ENCODE data around the gene TCFL5.

DNA sequence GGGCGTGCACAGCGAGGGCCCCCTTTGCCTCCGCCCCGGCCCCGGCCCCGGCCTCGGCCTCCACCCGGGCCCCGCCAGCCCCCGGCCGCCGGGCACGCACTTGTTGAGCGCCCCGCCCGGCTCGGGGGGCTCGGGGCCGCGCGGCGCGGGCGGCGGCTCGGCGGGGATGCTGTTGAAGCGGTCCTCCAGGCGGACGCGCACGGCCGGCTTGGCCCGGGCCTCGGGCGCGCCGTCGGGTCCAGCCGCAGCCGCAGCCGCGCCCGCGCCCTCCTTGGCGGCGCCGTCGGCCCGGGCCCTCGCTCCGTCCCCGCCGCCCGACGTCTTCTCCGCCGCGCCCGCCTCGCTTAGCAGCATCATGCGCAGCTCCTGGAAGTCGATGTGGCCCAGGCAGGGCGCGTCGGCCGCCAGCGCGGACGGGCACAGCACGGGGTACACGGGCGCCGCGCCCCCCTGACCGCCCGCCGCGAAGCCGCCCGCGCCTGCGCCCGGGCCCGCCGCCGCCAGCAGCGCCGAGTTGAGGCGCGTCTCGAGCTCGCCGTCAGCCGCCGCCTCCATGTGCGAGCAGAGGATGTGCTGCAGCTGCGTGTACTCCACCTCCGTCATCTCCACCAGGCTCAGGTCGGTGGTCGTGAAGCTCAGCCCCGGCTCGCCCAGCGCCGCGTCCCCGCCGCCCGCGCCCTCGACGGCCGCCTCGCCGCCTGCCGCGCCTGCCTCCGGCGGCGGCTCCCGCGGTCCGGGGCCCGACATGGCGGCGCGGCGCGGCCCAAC, 514 bp downstream of the TCFL5 start:
- TF ChIP-seq POLR2AphosphoS5 (IDR thresholded peaks at IDR 0.05; ENCODE audit: borderline replicate concordance, low read depth, low read length) (no peak; the same call in 1 of the 2 replicates), FOXP2 (optimal IDR thresholded peaks at IDR 0.05; ENCODE audit: control extremely low read depth, extremely low read length, insufficient read depth) (no peak), EZH2 (IDR thresholded peaks at IDR 0.05) (no peak)
